ENCODE results near the gene GMPPB. TPM values are rescaled to one million over a fixed set of nuclear protein-coding genes. Genes with fewer than 3 reads are reported as not detected.

GMPPB gene
- 11.3 TPM for total RNA-seq

DNA sequence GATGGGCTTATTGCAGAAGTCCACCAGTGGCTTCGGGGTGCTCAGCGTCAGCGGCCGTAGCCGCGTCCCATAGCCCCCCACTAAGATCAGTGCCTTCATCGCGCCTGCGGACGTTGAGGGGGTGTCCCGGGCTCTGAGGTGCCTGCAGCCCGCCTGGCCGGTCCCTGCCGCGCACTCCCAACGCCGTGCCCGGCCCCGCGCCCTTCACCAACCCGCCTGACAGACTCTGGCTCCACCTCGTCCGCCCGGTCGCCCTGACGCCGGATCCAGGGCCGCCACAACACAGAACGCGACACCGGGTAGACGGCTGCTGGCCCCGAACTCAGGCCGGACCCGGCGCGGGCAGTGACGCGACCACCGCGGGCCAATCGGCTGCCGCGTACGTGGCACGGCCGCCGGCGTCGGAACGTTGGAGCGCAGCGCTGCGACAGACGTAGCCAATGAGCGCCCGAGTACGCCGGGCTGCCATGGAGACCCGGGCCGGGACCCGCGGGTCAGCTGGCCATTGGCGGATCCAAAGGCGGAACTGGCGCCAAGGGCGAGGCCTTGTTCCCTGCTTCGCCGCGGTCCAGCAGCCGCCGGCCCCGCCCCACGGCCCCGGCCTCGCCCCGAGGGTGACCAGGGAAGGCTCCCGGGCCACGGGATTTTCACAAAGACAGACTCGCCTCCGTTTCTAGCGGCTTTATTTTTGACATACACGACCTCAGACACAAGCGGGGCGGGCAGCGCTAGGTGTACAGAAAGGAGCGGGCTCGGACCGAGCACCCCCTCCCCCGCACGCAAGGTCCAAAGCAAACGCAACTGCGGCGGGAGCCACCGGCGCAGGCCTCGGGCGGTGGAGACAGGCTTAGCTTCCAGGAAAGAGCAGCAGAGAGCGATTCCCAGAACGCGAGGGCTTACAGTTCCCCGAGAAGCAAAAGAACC lies at the start of gene GMPPB:
Gene GMPPB, minus strand, starts transcription at position 324 of the 924 bp plus-strand sequence. Its CDS starts 225 bp downstream, at position 99.

DNA sequence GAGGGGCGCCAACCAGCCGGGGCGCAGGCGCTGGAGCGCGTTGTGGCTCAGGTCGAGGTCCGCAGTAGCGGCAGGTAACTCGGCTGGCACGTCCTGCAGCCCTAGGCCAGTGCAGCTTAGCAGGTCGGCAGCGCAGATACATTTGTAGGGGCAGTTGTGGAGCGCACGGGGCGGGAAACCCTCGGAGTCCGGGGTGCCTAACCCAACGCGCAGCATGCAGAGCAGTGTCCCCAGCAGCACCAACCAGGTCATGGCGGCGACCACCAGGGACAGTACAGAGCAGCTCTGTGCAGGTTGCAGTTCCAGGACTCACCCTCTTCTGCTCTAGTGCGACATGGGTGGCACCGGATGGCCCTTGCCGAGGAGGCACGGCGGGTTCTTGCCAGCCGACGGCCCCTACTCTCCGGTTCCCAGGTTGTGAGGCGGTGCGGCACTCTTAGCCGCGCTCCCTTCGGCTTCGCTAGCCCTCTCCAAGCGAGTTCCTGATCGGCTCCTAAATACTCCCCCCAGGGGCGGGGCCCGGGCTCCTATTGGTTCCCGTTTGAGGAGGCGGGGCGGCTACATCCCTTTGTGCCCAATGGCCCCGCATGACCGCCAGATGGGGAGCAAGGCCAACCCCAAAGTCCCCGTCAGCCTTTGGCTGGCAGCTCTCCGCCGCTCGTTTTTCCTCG lies 4.4 kb downstream of the GMPPB start, which contains the start of gene AMIGO3:
Gene AMIGO3, minus strand, starts transcription at position 471 of the 671 bp plus-strand sequence. Its CDS starts 219 bp downstream, at position 252.

DNA sequence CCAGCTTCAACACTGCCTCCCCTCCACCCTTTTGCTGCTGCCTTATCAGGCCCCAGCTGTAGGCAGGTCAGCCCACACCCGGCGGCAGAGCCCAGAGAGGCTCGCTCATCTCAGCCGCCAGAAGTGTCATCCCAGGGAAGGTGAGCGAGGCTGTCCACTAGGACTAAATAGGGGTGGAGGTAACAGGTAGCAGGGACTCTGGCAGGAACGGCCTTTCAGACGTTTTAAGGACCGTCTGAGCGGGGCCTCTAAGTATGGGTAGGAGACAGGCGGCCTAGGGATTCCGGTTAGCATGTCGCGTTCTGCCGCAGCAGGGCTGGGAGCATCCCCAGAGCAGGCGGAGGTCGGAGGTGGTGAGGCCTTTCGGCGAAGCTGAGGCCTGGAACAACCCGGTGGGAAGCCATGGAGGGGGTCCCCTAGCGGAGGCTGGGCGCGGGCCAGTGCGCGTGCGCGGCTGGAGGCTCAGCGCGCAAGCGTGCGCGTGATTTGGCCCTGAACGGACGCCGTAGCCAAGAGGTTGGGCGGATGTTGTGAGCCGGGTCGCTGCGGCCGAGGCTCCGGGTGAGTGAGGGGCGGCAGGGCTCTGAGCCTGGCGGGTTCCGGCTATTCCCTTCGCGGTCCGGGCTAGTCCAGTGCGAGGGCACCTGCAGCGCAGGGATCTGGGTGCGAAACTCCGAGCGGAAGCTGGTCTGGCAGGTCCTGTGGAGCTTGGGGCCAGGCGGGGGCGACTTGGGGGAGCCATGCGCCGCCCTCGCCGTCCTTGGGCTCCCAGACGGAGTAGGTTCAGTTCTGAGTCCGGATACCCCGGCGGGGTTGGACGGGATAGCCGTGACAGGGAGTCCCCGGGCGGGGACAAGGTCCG lies 34.5 kb downstream of the GMPPB start, which contains the start of the genes MST1 and RNF123:
Gene MST1, minus strand, starts transcription at position 429 of the 862 bp plus-strand sequence. CDS start 783 bp downstream, outside the sequence.
Gene RNF123, plus strand, starts transcription at position 512 of the 862 bp plus-strand sequence. CDS start 1,609 bp downstream, outside the sequence.

DNA sequence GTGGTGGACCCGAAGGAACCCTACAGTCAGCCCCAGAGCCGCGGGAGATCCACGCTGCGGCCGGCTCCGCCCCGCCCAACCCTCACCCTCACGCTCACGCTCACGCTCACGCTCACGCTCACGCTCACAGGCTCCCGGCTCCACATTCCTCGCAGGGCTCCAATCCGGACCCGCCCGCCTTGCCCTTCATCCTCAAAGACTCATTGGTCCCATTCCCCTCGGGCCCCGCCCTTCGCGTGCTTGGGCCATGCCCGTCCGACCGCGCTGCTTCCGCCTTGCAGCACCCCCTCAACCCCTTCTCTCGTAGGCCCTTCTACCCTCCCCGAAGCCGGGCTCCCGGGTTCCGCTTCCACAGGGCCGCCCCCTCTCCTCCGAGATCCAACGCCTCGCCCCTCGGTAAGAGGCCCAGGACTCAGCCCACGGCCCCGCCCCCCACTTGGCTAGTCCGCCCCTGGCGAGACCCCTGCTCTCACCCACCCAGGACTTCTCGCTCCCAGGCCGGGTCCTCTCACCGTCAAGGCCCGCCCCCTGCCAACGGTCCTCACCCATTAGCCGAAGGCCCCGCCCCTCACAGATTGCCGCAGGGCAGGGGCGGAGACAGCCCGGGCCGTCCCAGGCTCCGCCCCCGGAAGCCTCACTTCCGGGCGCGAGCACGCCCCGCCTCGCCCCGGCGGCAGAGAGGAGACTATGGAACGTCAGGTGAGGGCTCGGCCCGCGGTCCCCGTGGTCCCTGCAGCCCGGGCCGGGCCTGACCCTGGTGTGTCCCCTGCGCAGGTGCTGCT lies 49.8 kb downstream of the GMPPB start, which contains the start of gene APEH:
Gene APEH, plus strand, starts transcription at position 637 of the 782 bp plus-strand sequence. Its CDS starts 51 bp downstream, at position 688.

Small RNA genes lying within 50 kb of the gene (small RNA-seq; reads per million reads assigned to genes)
- gene AMIGO3 (ENCODE audit: low replicate concordance) (not detected), gene COX6CP14 (ENCODE audit: low replicate concordance) (not detected)

Other genes starting within 250 kb of the GMPPB start
- 23.5 TPM for gene BSN, start 169.5 kb downstream of the GMPPB start, total RNA-seq
- 94.8 TPM for gene APEH, start 49.6 kb downstream of the GMPPB start, total RNA-seq
- gene MST1, start 34.5 kb downstream of the GMPPB start, total RNA-seq, result 10.6 TPM
- gene RNF123, start 34.4 kb downstream of the GMPPB start, total RNA-seq, result 36.9 TPM
- 1.3 TPM for gene AMIGO3, start 4.3 kb downstream of the GMPPB start, total RNA-seq
- gene IP6K1, start 62.6 kb upstream of the GMPPB start, total RNA-seq, result 66.4 TPM
- not detected for gene CDHR4, start 75.9 kb upstream of the GMPPB start, total RNA-seq
- 13.5 TPM for gene INKA1, start 79.3 kb upstream of the GMPPB start, total RNA-seq
- gene UBA7, start 90.0 kb upstream of the GMPPB start, total RNA-seq, result 6.6 TPM
- gene TRAIP, start 132.6 kb upstream of the GMPPB start, total RNA-seq, result 6.6 TPM
- 283 TPM for gene CAMKV, start 146.0 kb upstream of the GMPPB start, total RNA-seq
- gene MST1R, start 179.9 kb upstream of the GMPPB start, total RNA-seq, result 3.8 TPM
- 16.6 TPM for gene MON1A, start 205.9 kb upstream of the GMPPB start, total RNA-seq
- 213 TPM for gene RBM6, start 216.2 kb upstream of the GMPPB start, total RNA-seq